HG03039 (cell line): ENCODE data around the gene NUPR1.
A peak's percentile ranks its signal among the peaks of the same experiment; 100 is the strongest.
"Not testable (repeated sequence)": the region's sequence is repeated elsewhere in the genome, so short reads cannot be mapped to it uniquely, and the experiment has no call there.

Source experiments
- ATAC-seq: cut with Tn5 transposase; IDR thresholded peaks from one replicate; pipeline ENCODE4 v1.9.1; 2021; ENCODE audit warnings: mild to moderate bottlenecking, moderate library complexity; ENCODE audit not compliant: unreplicated experiment

Gene NUPR1

DNA sequence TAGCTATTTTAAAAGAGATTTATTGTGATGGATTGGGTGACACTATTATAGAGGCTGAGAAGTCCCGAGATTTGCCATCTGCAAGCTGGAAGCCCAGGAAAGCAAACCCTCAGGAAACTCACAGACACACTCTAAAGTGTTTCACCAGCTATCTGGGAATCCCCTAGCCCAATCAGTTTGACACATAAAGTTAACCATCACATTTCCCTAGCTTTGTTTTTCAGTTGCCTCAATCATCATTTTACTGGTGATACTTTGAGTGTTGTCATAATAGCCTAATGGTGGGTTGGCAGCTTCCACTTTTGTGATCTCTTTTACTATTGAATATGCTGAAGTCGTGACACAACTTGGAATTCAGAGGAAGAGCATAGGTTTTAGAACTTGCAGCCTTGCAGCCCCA lies 16.8 kb upstream of the NUPR1 start:
- ATAC-seq, result no peak

DNA sequence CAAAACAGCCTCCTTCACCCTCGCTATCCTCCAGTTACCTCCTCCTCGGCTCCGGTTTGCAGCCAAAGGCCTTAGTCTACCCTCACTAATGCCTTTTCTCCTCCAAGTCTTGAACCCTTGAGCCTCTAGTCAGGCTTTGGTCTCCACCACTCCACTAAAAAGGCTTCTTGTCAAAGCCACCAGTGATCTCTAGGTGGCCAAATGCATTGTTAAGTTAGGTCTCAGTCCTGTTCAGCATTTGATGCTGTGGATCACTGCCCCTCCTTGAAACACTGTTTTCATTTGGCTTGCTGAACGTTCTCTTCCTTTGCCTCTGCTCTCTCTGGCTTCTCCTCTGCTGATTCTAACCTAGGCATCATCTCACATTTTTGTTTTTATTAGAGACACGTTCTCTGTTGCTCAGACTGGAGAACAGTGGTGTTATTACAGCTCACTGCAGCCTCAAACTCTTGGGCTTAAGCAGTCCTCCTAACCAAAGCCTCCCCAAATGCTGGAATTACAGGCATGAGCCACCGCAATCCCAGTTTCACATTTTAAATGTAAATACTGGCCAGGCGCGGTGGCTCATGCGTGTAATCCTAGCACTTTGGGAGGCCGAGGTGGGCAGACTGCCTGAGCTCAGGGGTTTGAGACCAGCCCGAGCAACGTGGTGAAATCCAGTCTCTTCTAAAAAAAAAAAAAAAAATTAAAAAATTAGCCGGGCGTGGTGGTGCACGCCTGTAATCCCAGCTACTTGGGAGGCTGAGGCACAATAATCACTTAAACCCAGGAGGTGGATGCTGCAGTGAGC lies 16.1 kb upstream of the NUPR1 start:
- no peak for ATAC-seq

DNA sequence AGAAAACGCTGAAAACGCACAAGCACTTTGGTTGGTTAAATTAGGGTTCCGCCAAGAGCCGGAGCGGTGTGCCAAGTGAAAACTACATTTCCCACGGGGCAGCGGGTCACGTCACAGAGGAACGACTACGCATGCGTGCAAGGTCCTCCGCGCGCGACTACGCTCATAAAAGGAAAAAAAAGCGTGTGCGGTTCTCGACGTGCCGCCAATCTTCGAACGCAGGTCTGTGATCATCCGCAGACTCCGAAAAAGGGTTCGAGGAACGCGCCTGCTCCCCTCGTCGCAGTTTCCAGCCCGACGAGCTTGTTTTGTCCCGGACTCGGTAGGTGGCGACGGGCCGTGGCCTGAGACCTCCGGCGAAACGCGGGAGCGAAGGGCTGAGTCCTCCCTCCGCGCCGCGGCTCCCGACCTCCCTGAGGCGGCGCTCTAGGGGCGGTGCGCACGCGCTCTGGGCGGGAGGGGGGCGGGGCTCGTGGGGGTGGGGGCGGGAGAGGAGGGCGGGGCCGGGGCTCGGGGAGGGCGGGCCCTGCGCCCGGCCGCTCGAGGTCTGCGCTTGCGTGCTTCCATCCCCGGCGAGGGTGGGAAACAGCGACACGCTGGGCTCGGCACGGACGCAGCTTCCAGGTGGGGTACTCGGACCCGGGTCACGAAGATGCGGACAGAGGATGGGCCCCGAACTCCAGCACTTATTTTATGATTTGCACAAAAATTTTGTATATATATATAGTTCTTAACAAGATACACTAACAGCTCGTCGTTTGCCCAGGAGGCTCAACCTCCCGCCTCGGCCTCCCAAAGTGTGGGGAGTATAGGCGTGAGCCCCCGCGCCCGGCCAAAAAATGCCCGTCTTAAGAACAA lies 15.2 kb upstream of the NUPR1 start, which contains the start of gene SGF29:
Gene SGF29 (plus strand): TSS at position 145 of the 858 bp plus-strand sequence. CDS start 27,150 bp downstream, outside the sequence.
- ATAC-seq, result peak; percentile 66

DNA sequence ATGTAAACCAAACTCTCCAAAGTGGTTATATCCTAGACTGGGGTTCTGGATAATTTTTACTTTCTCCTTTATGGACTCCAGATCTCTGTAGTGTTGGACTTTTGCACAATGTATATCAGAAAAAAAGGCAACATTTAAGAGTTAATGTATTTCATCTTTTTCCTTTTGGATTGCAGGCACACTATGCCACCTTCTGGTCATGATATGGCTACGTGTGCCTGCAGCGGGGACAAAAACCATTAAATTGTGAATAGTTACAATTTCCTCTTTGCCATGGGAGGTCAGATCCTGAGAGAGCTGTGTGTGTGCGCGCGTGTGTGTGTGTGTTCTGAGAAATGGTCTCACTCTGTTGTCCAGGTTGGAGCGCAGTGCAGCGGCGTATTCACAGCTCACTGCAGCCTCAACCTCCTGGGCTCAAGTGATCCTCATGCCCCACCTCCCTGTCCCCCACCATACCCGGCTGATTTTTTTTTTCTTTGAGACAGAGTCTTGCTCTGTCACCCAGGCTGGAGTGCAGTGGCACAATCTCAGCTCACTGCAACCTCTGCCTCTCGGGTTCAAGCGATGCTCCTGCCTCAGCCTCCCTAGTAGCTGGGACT lies 10.6 kb upstream of the NUPR1 start:
- no peak for ATAC-seq

DNA sequence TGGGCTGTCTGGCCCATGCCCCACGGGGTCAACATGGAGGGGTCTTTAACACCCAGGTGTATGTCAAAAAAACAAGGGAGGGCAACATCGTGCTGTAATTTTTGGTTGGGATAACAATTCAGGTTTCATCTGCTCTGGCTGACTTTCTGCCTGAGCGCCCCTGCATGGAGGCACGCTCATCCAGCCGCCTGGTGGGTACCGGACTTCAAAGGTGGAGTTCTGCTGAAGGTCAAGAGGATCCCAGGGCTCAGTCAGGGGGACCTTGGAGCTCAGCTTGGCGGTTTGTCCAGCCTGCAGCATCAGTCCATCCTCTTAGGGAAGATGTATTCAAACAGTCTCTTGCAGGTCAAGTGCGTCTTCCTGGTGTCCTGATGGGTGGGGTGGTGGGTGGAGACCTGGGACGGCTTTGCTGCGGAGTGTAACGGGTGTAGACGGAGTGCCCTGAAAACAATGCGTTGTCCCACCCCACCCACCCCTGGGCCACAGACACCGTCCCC lies 9.6 kb upstream of the NUPR1 start:
- no peak for ATAC-seq

DNA sequence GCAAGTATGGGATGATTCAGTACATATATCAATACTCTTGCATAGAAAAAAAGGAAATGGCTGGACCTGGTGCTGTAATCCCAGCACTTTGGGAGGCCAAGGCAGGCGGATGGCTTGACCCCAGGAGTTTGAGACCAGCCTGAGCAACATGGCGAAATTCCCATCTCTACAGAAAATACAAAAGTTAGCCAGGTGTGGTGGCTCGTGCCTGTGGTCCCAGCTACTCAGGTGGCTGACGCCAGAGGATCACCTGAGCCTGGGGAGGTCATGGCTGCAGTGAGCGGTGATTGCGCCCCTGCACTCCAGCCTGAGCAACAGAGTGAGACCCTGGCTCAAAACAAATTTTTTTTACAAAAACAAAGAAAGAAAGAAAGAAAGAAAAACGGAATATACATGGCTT lies 7.9 kb upstream of the NUPR1 start:
- no peak for ATAC-seq

DNA sequence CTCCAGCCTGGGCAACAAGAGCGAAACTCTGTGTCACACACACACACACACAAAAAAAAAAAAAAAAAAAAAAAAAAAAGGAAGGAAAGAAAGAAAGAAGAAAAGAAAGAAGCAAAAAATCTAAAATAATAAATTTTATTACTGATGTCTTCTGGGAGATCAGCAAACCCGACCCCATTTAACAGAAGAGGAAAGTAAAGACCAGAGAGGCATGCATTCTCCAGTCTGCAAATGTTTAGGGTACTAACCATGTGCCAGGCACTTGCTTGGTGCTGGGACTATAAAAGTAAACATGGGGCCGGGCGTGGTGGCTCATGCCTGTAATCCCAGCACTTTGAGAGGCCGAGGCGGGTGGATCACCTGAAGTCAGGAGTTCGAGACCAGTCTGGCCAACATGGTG lies 7.2 kb upstream of the NUPR1 start:
- ATAC-seq, result not testable (repeated sequence)

DNA sequence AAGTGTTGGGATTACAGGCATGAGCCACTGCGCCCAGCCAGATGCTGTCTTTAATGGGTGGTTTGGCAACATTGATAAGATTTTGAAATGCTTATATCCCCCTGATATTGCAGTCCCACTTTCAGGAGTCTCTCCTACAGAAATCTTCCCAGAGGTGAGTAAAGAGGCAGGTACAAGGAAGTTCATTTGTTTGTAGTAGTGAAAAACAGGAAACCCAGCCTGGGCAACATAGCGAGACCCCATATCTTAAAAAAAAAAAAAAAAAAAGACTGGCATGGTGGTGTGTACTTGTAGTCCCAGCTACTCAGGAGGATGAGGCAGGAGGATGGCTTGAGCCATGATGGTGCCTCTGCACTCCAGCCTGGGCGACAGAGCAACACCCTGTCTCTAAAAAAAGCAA lies 6.2 kb upstream of the NUPR1 start:
- no peak for ATAC-seq

DNA sequence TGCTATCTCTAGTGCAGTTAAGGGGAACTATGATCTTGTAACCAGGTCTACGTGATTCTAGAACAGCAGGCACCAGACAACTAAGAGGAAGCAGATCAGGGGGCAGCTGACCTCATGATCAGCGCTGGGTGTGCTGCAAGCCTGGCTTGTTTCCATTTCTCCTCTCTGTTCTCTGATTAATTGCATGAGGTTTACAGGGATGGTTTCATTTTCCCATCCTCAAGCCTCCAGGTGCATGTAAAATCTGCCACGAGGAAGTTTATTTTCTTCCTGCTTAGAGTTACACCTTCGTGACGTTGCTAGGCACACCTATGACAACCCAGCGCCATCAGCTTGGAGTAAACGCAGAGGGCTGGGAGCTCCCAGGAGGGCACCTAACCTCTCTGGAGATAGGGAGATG lies 4.3 kb upstream of the NUPR1 start:
- ATAC-seq, result no peak

DNA sequence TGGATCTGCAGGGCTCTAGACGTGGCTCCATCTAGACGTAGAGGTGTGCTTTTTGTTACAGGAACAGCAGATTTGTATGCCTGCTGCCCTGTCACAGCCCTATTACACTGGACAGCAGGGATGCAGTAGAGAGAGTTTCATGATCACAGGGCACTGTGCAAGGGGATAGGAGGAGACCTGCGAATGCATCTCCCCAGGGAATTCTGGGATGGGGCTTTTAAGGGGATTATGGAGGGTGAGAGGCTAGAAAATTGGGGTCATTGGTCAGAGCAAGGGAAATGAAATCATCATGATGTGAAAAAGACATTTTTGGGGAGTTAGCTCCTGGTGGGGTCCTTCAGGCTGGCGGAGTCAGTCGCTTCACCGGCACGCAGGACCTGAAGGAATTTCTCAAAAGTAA lies 3.9 kb upstream of the NUPR1 start:
- no peak for ATAC-seq

DNA sequence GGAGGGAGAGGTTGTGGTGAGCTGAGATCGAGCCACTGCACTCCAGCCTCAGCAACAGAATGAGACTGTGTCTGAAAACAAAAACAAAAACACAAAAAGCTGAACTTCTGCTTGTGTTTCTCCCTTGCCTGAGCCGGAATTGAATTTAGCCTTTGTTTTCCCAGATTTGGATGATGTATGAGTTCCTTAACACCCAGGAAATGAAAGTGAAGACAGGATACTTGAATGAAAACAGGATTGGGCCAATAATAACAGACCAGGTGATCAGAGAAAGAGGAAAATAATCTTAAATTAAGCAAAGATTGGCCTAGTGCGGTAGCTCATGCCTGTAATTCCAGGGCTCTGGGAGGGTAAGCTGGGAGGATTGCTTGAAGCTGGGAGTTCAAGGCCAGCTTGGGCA lies 1.6 kb upstream of the NUPR1 start:
- ATAC-seq, result no peak

DNA sequence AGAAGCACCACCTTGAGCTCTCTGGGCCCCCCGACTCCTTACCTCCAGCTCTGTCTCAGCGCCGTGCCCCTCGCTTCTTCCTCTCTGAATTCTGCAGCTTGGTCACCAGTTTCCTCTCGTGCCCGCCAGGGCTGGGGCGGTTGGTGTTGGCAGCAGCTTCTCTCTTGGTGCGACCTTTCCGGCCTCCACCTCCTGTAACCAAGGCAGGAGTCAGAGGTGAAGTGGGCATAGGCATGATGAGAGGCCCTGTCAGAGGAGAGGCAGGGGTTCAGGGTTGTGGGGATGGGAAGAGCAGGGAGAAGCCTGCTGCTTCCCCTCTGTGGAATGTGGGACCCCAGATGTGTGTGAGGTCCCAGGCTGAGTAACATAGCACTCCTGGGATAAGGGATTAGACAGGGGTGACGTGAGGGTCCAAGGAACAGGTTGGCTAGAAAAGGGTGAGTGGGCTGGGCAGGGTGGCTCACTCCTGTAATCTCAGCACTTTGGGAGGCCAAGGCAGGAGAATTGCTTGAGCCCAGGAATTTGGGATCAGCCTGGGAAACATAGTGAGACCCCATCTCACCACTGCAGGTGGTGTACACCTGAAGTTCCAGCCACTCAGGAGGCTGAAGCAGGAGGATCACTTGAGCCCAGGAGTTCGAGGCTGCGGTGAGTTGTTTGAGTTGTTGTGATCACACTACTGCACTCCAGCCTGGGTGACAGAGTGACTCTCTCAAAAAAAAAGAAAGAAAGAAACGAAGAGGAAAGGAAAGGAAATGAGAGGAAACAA lies 626 bp downstream of the NUPR1 start:
- no peak for ATAC-seq

DNA sequence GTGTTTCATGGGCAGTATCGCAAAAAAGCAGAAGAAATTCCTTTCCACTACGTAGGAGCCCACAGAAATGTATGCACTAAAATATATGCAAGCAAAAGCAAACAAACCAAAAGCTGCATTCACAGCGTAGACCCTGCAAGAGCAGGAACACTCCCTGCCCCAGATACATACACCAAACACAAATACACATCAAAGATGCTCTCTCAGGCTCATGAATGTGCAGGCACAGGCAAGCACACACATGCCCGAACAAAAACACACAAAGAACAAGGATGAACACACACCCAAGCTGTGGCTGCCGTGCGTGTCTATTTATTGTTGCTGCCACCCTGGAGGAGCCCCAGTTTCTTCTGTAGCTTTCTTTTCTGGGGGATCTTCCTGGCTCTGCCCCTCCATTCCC lies 1.7 kb downstream of the NUPR1 start:
- ATAC-seq, result no peak

DNA sequence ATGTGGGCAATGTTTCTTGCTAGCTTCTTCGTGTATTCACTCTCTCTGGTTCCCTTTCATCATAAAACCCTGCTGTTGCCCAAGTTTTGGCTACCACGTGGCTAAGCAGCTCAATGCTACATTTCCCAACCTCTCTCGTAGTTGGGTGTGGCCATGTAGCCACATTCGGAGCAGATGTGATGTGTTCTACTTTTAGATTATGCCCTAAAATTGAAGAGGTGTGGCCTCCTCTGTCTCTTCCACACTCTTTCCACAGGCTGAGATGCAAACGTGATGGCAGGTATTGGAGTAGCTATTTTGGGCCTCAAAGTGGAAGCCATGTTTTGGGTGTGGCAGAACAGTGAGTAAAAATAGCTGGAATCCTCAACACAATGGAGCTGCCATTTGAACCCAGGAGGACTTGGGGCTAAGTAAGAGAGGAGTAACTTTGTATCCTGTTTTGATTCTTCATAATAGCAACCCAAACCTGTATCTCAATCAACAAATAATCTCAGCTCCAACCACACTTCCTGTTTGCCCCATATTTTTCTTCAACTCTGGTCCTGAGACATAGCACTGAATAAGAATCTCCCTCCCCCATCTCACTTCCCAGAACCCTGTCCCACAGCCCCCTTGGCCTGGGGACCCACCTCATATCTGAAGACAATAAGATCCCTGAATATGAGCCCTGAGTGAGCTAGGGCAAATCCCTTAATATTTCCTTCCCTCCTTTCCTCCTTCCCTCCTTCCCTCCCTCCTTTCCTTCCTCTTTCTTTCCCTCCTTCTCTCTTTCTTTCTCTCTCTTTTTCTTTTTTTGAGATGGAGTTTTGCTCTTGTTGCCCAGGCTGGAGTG lies 4.0 kb downstream of the NUPR1 start:
- no peak for ATAC-seq

DNA sequence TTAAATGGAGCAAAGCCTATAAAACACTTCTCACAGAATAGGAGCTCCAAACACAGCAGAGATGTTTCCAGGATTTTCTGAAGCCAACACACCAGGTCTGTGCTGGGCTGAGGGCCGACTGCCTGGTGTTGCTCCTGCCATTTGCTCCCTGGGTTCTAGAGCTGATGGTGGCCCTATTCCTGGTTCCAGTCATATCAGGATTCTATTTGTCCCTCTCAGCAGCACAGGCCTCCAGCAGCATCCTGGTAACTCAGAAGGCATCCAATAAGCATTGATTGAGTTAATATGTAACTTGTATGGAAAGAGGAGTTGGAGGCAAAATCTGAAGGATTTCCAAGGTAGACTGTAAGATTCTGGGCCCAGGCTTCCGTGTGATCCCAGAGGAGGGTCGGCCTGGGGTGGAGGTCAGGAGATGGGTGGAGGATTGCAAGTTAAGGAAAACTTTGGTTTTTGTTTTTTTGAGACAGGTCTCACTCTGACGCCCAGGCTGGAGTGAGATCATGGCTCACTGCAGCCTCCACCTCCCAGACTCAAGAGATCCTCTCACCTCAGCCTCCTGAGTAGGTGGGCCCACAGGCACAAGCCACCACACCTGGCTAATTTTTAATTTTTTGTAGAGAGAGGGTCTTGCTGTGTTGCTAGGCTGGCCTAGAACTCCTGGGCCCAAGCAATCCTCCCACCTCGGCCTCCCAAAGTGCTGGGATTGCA lies 5.7 kb downstream of the NUPR1 start:
- no peak for ATAC-seq

DNA sequence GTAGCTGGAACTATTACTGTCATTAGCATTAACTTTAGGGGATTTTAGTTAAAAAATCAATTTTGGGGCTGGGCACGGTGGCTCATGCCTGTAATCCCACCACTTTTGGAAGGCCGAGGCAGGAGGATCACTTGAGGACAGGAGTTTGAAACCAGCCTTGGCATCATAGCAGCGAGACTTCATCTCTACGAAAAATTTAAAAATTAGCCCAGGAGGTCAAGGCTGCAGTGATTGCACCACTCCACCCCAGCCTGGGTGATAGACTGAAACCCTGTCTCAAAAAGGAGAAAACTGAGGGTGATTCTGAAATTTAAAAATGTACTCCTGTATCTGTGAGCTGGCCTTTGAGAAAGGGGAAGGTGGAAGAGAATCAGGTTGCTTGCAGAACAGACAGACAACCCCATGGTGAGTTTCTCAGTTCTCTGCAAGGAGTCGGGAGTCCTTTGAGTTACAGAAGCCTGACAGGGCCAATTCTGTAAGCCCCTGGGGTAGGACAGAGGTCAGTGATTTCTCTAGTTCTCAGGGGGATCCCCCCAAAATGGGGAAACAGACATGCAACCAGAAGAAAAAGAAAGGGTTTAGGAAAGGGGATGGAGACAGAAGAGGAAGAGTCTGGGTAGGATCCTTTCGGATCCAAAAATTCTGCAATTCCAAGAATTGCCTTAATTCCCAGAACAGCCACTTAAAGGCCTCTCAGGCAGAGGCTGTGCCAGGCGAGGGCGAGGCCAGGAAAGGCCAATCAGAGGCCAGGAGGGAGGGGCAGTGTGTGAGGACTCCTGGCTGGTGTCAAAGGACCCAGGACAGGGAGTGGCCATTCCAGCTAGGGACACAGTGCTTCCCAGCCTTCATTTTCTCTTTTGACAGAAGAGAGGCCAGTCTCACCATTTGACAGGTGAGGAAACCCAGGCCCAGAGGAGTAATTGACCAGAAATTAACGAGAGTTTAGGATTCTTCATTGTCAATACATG lies 6.7 kb downstream of the NUPR1 start:
- no peak for ATAC-seq

DNA sequence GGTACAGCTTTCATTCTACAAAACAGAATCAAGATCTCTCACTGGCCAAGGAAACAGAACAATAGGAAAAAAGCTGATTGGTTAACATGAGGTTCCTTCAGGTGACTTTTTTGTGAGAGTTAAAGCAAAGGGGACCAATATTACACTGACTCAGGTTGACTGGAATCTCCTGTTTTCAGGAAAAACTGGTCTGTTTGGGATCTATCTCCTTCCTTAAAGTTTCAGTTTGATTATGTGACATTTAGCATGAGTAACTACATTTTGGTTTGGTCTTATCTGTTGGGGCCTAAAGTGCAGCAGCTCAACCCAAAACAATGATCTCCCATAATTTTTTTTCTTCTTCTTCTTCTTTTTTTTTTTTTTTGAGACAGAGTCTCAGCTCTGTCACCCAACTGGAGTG lies 9.7 kb downstream of the NUPR1 start:
- ATAC-seq, result no peak

DNA sequence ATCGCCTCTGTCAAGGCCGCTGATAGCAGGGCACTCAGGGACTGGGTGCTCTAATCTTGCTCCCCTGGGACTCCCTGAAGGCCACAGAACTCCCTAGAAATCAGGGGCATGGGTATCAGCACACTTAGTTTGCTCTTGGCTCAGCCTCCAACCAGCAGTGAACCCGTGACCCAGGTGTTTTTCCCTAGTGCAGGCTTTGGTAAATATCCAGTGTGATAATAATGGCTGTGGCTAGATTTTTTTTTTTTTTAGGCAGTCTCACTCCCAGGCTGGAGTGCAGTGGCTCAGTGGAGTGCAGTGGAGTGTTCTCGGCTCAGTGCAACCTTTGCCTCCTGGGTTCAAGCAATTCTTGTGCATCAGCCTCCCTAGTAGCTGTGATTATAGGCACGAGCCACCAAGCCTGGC lies 10.3 kb downstream of the NUPR1 start:
- ATAC-seq, result no peak
